D721Med (cell line): ENCODE results near the gene C12orf76.

ENCODE experiments used
- DNase-seq: peaks from one replicate; pipeline ENCODE4 v3.0.0; 2011; ENCODE audit warnings: low spot score; ENCODE audit not compliant: insufficient read length
- FAIRE-seq: peaks from 2 replicates; lab custom pipeline; 2011; peaks lifted over from hg19 to GRCh38; lab: Jason Lieb, UNC
- CTCF ChIP-seq: IDR thresholded peaks from 2 replicates; pipeline ENCODE4 v1.5.1; 2012; ENCODE audit warnings: mild to moderate bottlenecking, control low read depth; ENCODE audit not compliant: insufficient read depth; ENCODE audit errors: missing control alignments

Gene C12orf76

GRCh38 chr12:109998241-109998903 lies 50.0 kb downstream of the C12orf76 start:
- no peak for FAIRE-seq
- no peak for DNase-seq
- no peak for TF ChIP-seq CTCF

GRCh38 chr12:109997393-109997792 lies 50.9 kb downstream of the C12orf76 start:
- no peak for FAIRE-seq
- no peak for TF ChIP-seq CTCF
- DNase-seq: no peak

GRCh38 chr12:109996483-109996853 lies 51.9 kb downstream of the C12orf76 start:
- FAIRE-seq (no peak), DNase-seq (no peak)
- TF ChIP-seq CTCF: no peak

- FAIRE-seq (no peak), DNase-seq (peak; percentile 83)
- TF ChIP-seq CTCF: no peak
Observed at GRCh38 chr12:109995686-109996482, 52.4 kb downstream of the C12orf76 start, which contains the start of gene GIT2. Gene GIT2 (minus strand): TSS chr12:109996368. CDS start chr12:109996224, 144 bp downstream.

- FAIRE-seq (no peak), DNase-seq (no peak)
- no peak for TF ChIP-seq CTCF
Observed at GRCh38 chr12:109995361-109995685, 53.0 kb downstream of the C12orf76 start.

GRCh38 chr12:109994401-109995175 lies 53.7 kb downstream of the C12orf76 start:
- DNase-seq (no peak), FAIRE-seq (no peak)
- TF ChIP-seq CTCF: no peak
